Fibroblast of skin of left quadriceps (primary cell): Measurements from ENCODE around the gene STRAP.
"Not testable (repeated sequence)": the region's sequence is repeated elsewhere in the genome, so short reads cannot be mapped to it uniquely, and the experiment has no call there.

ENCODE experiments used
- DNase-seq, 2 experiments: peaks; one replicate each; pipeline ENCODE4 v3.0.0-alpha.2; 2013; ENCODE audit warnings: low read depth in 2 of 2

Gene STRAP

DNA sequence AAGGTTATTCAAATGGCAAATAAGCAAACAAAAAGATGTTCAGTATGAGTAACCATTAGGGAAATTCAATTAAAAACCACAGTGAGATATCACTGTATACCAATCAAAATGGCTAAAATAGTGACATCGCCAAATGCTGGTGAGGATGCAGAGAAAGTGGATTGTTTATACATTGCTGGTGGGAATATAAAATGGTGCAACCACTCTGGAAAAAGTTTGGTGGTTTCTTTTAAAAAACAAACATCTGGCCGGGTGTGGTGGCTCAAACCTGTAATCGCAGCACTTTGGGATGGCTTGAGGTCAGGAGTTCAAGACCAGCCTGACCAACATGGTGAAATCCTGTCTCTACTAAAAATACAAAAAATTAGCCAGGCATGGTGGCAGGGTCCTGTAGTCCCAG lies 14.0 kb upstream of the STRAP start:
- DNase-seq = no peak

GRCh38 chr12:15873556-15873955 lies 8.6 kb upstream of the STRAP start:
- DNase-seq = no peak

GRCh38 chr12:15874556-15875145 lies 7.5 kb upstream of the STRAP start:
- not testable (repeated sequence) for DNase-seq

GRCh38 chr12:15875863-15876262 lies 6.3 kb upstream of the STRAP start:
- DNase-seq = no peak

DNA sequence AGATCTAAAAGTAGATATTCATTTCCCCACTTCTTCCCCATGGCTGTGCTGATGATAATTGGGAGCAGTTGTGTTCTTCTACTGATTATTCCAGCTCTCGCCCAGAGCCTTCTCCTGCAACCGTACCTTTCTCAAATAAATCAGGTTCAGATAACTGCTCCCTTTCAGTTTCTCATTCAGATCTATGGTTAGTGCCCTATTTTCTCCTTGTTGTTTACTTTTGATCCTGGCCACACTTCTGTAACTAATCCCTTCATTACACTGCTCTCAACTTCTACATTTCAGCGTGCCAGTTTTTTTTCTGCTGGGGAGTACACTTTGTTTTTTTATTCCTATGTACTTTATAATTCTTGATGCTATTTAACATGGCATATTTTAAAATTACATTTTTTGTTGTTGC lies 2.8 kb upstream of the STRAP start:
- no peak for DNase-seq

- no peak for DNase-seq
Measured at GRCh38 chr12:15880721-15881120, 1.5 kb upstream of the STRAP start.

- no peak for DNase-seq
Measured at GRCh38 chr12:15883536-15883935, 1.3 kb downstream of the STRAP start.

DNA sequence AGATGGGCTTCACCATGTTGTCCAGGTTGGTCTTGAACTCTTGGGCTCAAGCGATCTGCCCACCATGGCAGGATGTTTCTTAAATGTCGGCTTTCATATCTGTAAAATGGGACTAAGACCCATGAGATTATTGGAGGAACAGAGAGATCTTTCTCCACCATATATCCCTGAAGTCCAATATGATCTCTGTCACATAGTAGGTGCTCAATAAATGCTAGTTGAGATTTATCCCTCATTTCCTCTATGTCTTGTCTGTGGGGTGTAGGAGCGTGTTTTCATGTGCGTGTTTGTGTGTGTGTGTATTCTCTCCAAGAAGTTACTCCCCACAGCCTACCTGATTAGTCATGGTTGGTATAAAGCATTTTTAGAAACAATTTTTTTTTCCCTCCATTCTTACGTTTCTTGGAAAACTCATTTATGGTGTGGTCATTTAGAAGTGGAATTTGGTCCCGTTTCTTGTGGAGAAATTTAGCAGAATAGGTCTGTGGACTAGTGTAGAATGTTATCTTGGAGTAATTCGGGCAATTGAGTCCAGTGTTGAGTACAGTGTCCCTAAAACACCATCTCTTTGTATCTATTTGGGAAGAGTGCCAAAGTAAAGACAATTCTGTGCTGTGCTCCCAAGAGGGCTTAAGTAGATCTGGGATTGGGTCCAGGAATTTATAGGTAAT lies 4.3 kb downstream of the STRAP start:
- DNase-seq = no peak

GRCh38 chr12:15887043-15887817 lies 5.0 kb downstream of the STRAP start:
- DNase-seq = no peak

GRCh38 chr12:15892645-15893259 lies 10.6 kb downstream of the STRAP start:
- no peak for DNase-seq

DNA sequence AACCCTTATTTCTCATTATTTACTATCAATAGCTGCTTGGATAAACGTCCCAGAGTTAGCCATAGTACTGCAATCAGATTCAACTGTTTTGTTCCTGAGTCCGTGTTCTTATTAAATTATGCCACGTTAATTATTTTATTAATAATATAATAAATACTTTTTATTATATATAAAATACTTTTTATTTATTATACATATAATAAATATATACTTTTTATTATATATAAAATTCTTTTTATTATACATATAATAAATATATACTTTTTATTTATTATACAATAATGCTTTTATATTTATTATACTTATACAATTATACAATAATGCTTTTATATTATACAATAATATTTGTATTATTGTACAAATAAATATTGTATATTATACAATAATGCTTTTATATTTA lies 11.1 kb downstream of the STRAP start:
- DNase-seq = no peak

GRCh38 chr12:15896867-15897266 lies 14.7 kb downstream of the STRAP start:
- no peak for DNase-seq

- DNase-seq = no peak
Measured at GRCh38 chr12:15897433-15897832, 15.2 kb downstream of the STRAP start.

- no peak for DNase-seq
Measured at GRCh38 chr12:15899282-15899870, 17.2 kb downstream of the STRAP start.

- DNase-seq = no peak
Measured at GRCh38 chr12:15904378-15904920, 22.3 kb downstream of the STRAP start.

- DNase-seq = no peak
Measured at GRCh38 chr12:15910468-15910863, 28.3 kb downstream of the STRAP start.

GRCh38 chr12:15910864-15911721 lies 28.9 kb downstream of the STRAP start, which contains the start of gene DERA:
Gene DERA, plus strand, starts transcription at chr12:15911332. Its CDS starts 52 bp downstream, at chr12:15911384.
- peak; percentile 37 to 42 for DNase-seq

DNA sequence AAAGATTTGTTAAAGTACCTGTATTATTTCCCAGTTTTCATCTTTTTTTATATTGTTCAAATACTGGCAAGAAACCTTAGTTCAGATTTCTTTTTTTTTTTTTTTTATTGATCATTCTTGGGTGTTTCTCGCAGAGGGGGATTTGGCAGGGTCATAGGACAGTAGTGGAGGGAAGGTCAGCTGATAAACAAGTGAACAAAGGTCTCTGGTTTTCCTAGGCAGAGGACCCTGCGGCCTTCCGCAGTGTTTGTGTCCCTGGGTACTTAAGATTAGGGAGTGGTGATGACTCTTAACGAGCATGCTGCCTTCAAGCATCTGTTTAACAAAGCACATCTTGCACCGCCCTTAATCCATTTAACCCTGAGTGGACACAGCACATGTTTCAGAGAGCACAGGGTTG lies 29.7 kb downstream of the STRAP start:
- not testable (repeated sequence) for DNase-seq

DNA sequence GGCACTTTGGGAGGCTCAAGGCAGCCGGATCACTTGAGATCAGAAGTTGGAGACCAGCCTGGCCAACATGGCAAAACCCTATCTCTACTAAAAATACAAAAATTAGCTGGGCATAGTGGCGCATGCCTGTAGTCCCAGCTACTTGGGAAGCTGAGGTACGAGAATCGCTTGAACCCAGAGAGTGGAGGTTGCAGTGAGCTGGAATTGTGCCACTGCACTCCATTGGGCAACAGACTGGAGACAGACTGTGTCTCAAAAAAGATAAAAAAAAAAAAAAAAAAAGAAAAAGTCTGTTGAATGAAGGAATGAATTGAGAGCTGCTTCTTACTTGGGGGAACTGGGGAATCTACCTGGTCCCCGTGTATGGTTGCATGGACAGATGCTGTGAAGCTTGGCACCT lies 31.9 kb downstream of the STRAP start:
- DNase-seq = not testable (repeated sequence)

DNA sequence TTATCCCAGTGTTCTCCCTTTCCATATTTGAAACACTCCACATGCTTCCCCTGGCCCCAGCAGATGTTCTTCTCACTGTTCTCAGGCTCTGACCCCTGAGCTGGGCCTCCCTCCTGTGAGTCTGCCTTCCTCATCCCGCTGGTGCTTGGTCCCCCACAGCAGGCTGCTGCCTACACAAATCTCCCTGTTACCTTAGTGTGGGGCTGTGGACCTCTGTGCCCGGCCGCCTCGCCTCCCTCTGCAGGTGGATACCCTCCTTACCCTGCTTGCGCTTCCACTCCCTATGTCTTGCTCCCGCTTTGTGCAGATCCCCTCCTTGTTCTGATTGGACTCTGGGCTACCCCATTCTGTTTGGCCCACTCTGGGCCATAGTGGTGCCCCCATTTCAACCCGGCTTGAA lies 35.9 kb downstream of the STRAP start:
- no peak for DNase-seq

DNA sequence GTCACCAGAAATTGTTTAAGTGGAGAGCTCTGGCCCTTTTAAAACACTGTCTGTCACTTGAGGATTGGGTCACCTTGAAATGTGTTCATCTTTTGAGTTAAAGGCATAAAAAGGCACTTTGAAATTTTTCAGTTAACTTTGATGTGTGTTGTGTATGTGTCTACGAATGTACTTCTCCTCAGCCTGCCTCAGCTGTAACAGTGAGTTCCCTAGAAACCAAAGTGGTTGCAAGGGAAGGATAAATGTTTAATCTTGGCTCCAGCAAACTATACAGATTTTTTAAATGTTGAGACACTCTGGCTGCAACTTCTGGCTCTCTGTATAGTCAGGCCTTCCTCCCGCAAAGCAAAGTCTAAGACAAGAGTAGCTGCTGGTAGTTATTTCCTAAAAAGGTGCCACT lies 37.2 kb downstream of the STRAP start:
- no peak for DNase-seq
